ENCODE results near the gene ZNF33A. TPM values are rescaled to one million over a fixed set of nuclear protein-coding genes. Genes with fewer than 3 reads are reported as not detected.

ZNF33A gene
- polyA plus RNA-seq, 4 donors, result 8.5 to 43.1 (median 8.9) TPM

DNA sequence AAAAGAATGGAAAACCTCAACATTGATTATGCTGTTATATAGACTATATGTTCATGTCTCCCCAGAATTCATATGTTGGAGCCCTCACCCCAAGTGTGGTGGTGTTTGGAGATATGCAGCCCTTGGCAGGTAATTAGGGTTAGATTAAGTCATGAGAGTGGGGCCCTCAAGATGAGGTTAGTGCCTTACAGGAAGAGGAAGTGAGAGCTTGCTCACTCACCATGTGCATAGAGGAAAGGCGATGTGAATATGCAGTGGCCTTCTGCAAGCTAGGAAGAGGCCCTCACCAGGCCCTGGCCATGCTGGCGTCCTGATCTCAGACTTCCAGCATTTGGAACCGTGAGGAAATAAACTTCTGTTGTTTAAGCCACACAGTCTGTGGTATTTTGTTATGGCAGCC is 14.8 kb downstream of the ZNF33A start:
- H3K9me3 ChIP-seq (ENCODE audit: control insufficient read depth in 2 of 2, insufficient read depth in 1 of 2, low read depth in 1 of 2, low read length in 1 of 2), result no peaks in the 10 kb centered on the region
- DNase-seq (no peak), FAIRE-seq (no peak)
- H3K36me3 ChIP-seq (ENCODE audit: control insufficient read depth in 3 of 3, insufficient read depth in 2 of 3, low read depth in 1 of 3, low read length in 3 of 3), result peaks cover 0 to 27% (median 10%) of the 10 kb centered on the region in 3 donors
- no peak overlapping the region for H3K27ac ChIP-seq (ENCODE audit: low read depth in 1 of 3, low read length in 2 of 3)
- no peaks in the 10 kb centered on the region for H3K4me1 ChIP-seq (ENCODE audit: control insufficient read depth in 3 of 3, insufficient read depth in 2 of 3, low read depth in 1 of 3, low read length in 2 of 3)
- WGBS, 3 donors, result 86 to 95% (median 95%) methylated on average over 3 of the region's 3 CpGs
- no peak overlapping the region for H3K4me3 ChIP-seq (ENCODE audit: low read depth in 1 of 3, low read length in 3 of 3)
- no peaks in the 10 kb centered on the region for H3K27me3 ChIP-seq (ENCODE audit: control insufficient read depth in 3 of 3, insufficient read depth in 3 of 3, low read length in 3 of 3)

DNA sequence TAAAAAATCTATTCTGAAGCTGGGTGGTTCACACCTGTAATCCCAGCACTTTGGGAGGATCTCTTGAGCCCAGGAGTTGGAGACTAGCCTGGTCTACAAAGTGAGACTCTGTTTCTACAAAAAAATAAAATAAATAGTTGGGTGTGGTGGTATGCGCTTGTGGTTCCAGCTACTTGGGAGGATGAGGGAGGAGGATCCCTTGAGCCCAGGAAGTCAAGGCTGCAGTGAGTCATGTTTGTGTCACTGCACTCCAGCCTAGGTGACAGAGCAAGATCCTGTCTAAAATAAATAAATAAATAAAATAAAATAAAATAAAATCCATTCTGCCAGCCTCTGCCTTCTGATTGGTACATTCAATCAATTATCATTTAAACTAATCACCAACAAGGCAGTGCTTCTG is 17.5 kb downstream of the ZNF33A start:
- FAIRE-seq (no peak), DNase-seq (no peak)
- Histone ChIP-seq H3K9me3 (ENCODE audit: control insufficient read depth in 2 of 2, insufficient read depth in 1 of 2, low read depth in 1 of 2, low read length in 1 of 2) (no peaks in the 10 kb centered on the region), H3K4me3 (ENCODE audit: low read depth in 1 of 3, low read length in 3 of 3) (no peak overlapping the region), H3K36me3 (ENCODE audit: control insufficient read depth in 3 of 3, insufficient read depth in 2 of 3, low read depth in 1 of 3, low read length in 3 of 3) (peaks cover 0 to 34% (median 10%) of the 10 kb centered on the region in 3 donors), H3K27ac (ENCODE audit: low read depth in 1 of 3, low read length in 2 of 3) (no peak overlapping the region), H3K27me3 (ENCODE audit: control insufficient read depth in 3 of 3, insufficient read depth in 3 of 3, low read length in 3 of 3) (no peaks in the 10 kb centered on the region), H3K4me1 (ENCODE audit: control insufficient read depth in 3 of 3, insufficient read depth in 2 of 3, low read depth in 1 of 3, low read length in 2 of 3) (no peaks in the 10 kb centered on the region)
- 95 to 100% (median 98%) methylated on average over 1 of the region's 1 CpG for WGBS, 3 donors

DNA sequence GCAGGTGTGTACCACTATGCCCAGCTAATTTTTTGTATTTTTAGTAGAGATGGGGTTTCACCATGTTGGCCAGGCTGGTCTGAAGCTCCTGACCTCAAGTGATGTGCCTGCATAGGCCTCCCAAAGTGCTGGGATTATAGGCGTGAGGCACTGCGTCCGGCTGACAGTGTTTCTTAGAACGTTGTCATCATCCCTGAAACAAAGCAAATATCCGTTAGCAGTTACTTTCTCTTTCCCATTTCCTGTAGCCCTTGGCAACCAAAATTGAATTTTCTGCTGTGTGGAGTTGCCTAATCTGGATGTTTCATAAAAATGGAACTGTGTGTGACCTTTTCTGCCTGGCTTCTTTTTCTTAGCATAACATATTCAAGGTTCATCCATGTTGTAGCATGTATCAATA is 22.4 kb downstream of the ZNF33A start:
- Histone ChIP-seq H3K4me1 (ENCODE audit: control insufficient read depth in 3 of 3, insufficient read depth in 2 of 3, low read depth in 1 of 3, low read length in 2 of 3) (no peaks in the 10 kb centered on the region), H3K4me3 (ENCODE audit: low read depth in 1 of 3, low read length in 3 of 3) (no peak overlapping the region), H3K9me3 (ENCODE audit: control insufficient read depth in 2 of 2, insufficient read depth in 1 of 2, low read depth in 1 of 2, low read length in 1 of 2) (no peaks in the 10 kb centered on the region), H3K27me3 (ENCODE audit: control insufficient read depth in 3 of 3, insufficient read depth in 3 of 3, low read length in 3 of 3) (no peaks in the 10 kb centered on the region), H3K36me3 (ENCODE audit: control insufficient read depth in 3 of 3, insufficient read depth in 2 of 3, low read depth in 1 of 3, low read length in 3 of 3) (peaks cover 0 to 31% (median 12%) of the 10 kb centered on the region in 3 donors), H3K27ac (ENCODE audit: low read depth in 1 of 3, low read length in 2 of 3) (peak overlapping the region in 1 of 3 donors; percentile 54)
- no peak for FAIRE-seq
- no peak for DNase-seq
- 72 to 85% (median 75%) methylated on average over 5 of the region's 5 CpGs for WGBS, 3 donors

DNA sequence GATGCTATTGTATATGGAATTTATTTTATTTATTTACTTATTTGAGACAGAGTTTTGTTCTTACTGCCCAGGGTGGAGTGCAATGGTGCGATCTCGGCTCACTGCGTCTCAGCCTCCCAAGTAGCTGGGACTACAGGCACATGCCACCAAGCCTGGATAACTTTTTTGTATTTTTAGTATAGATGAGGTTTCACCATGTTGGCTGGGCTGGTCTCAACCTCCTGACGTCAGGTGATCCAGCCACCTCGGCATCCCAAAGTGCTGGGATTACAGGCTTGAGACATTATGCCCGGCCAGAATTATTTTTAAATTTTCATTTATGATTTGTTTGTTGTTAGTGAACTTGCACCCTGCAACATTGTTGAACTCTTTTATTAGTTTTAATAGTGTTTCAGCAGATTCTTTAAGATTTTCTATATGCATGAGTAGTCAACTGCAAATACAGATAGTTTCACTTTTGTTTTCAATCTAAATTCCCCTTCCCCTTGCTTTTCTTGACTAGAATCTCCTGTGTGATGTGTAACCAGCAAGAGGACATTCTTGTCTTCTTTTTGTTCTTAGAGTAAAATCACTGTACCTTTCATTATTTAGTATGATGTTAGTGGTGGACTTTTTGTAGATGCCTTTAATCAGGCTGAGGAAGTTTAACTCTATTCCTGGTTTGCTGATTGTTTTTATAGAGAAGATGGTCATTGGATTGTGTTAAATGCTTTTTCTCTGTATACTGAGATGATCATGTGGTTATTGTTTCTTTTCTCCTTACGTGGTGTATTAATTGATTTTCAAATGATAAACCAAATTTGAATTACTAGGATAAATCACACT is 27.8 kb downstream of the ZNF33A start:
- H3K27me3 ChIP-seq (ENCODE audit: control insufficient read depth in 3 of 3, insufficient read depth in 3 of 3, low read length in 3 of 3), result no peaks in the 10 kb centered on the region
- no peaks in the 10 kb centered on the region for H3K4me1 ChIP-seq (ENCODE audit: control insufficient read depth in 3 of 3, insufficient read depth in 2 of 3, low read depth in 1 of 3, low read length in 2 of 3)
- peak overlapping the region in 1 of 3 donors; percentile 40 for H3K27ac ChIP-seq (ENCODE audit: low read depth in 1 of 3, low read length in 2 of 3)
- H3K9me3 ChIP-seq (ENCODE audit: control insufficient read depth in 2 of 2, insufficient read depth in 1 of 2, low read depth in 1 of 2, low read length in 1 of 2), result peaks cover 0 to 3% of the 10 kb centered on the region in 2 donors
- H3K36me3 ChIP-seq (ENCODE audit: control insufficient read depth in 3 of 3, insufficient read depth in 2 of 3, low read depth in 1 of 3, low read length in 3 of 3), result peaks cover 0 to 24% (median 13%) of the 10 kb centered on the region in 3 donors
- no peak for FAIRE-seq
- 82 to 94% (median 84%) methylated on average over 7 of the region's 7 CpGs for WGBS, 3 donors
- H3K4me3 ChIP-seq (ENCODE audit: low read depth in 1 of 3, low read length in 3 of 3), result no peak overlapping the region
- no peak for DNase-seq

DNA sequence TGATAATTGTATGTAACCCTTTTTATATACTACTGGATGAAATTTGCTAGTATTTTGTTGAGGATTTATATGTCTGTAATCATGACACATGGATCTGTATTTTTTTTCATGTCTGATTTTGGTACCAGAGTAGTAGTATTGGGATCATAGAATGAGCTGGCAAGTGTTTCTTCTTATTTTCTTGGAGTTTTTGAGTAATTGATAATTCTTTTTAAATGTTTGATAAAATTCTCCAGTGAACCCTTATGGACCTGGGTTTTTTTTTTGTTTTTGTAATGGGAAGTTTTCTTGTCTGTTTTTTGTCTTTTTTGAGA is 28.4 kb downstream of the ZNF33A start:
- H3K36me3 ChIP-seq (ENCODE audit: control insufficient read depth in 3 of 3, insufficient read depth in 2 of 3, low read depth in 1 of 3, low read length in 3 of 3), result peaks cover 0 to 24% (median 13%) of the 10 kb centered on the region in 3 donors
- H3K27me3 ChIP-seq (ENCODE audit: control insufficient read depth in 3 of 3, insufficient read depth in 3 of 3, low read length in 3 of 3), result no peaks in the 10 kb centered on the region
- peak; percentile 51 for FAIRE-seq
- H3K9me3 ChIP-seq (ENCODE audit: control insufficient read depth in 2 of 2, insufficient read depth in 1 of 2, low read depth in 1 of 2, low read length in 1 of 2), result peaks cover 0 to 3% of the 10 kb centered on the region in 2 donors
- no peaks in the 10 kb centered on the region for H3K4me1 ChIP-seq (ENCODE audit: control insufficient read depth in 3 of 3, insufficient read depth in 2 of 3, low read depth in 1 of 3, low read length in 2 of 3)
- no peak for DNase-seq
- no peak overlapping the region for H3K4me3 ChIP-seq (ENCODE audit: low read depth in 1 of 3, low read length in 3 of 3)
- H3K27ac ChIP-seq (ENCODE audit: low read depth in 1 of 3, low read length in 2 of 3), result no peak overlapping the region

DNA sequence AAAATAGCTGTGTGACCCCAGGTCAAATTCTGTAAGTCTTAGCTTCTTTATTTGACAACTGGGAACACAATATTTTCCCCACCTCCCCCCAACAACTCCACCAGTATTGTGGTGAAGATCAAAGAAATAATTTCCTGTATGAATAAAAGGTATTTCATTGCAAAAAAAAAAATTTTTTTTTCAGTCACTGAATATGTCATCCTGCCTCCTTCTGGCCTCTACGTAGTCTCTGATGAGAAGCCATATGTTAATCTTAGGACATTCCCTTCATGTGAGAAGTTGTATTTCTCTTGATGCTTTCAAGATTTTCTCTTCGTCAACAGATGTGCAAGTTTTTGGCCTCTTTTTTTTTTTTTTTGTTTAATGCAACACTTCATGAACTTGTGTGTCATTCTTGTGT is 33.0 kb downstream of the ZNF33A start:
- no peaks in the 10 kb centered on the region for H3K4me1 ChIP-seq (ENCODE audit: control insufficient read depth in 3 of 3, insufficient read depth in 2 of 3, low read depth in 1 of 3, low read length in 2 of 3)
- no peak for DNase-seq
- H3K27ac ChIP-seq (ENCODE audit: low read depth in 1 of 3, low read length in 2 of 3), result no peak overlapping the region
- FAIRE-seq, result no peak
- whole genome bisulfite sequencing, 3 donors, result 90 to 95% (median 93%) methylated on average over 2 of the region's 2 CpGs
- H3K36me3 ChIP-seq (ENCODE audit: control insufficient read depth in 3 of 3, insufficient read depth in 2 of 3, low read depth in 1 of 3, low read length in 3 of 3), result peaks cover 0 to 26% (median 13%) of the 10 kb centered on the region in 3 donors
- peaks cover 0 to 17% of the 10 kb centered on the region in 2 donors for H3K9me3 ChIP-seq (ENCODE audit: control insufficient read depth in 2 of 2, insufficient read depth in 1 of 2, low read depth in 1 of 2, low read length in 1 of 2)
- H3K4me3 ChIP-seq (ENCODE audit: low read depth in 1 of 3, low read length in 3 of 3), result no peak overlapping the region
- H3K27me3 ChIP-seq (ENCODE audit: control insufficient read depth in 3 of 3, insufficient read depth in 3 of 3, low read length in 3 of 3), result no peaks in the 10 kb centered on the region

DNA sequence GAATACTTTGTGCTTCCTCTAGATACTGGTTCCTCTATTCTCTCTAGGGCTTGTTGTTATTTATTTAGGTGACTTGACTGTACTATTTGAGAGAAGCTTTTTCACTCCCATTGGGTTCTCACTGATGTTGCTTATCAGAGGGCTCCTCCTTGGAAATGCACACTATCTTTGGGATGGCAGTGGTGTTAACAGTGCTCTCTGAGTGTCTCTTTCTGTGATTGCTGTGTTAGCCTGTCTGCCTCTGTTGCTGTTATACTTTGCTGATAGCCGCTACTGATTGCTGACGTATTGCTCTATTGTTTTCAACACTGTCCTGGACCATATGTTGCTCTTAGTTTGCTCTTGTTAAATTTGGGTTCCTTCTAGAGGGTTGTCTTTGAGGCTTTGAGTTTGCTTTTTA is 34.7 kb downstream of the ZNF33A start:
- FAIRE-seq, result no peak

DNA sequence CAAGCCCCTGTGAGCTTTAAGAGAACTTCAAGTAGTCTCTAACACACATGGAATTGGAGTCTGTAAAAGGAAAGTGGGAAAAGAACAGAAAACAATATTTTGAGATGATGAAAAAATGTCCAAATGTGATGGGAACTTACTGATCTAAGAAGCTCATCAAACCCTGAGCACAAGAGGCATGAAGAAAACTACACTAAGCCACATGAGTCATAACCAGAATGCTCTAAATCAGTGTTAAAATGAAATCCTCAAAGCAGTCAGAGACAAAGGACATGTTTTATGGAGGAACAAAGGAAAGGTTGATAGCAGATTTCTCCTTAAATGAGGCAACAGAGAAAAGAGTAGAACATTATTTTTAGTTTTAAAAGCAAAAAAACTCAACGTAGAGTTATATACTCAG is 37.2 kb downstream of the ZNF33A start:
- 83 to 94% (median 86%) methylated on average over 1 of the region's 1 CpG for WGBS, 3 donors
- DNase-seq (no peak), FAIRE-seq (no peak)
- H3K9me3 ChIP-seq (ENCODE audit: control insufficient read depth in 2 of 2, insufficient read depth in 1 of 2, low read depth in 1 of 2, low read length in 1 of 2), result peaks cover 0 to 21% of the 10 kb centered on the region in 2 donors
- H3K36me3 ChIP-seq (ENCODE audit: control insufficient read depth in 3 of 3, insufficient read depth in 2 of 3, low read depth in 1 of 3, low read length in 3 of 3), result peaks cover 0 to 19% (median 11%) of the 10 kb centered on the region in 3 donors
- H3K4me3 ChIP-seq (ENCODE audit: low read depth in 1 of 3, low read length in 3 of 3), result no peak overlapping the region
- H3K4me1 ChIP-seq (ENCODE audit: control insufficient read depth in 3 of 3, insufficient read depth in 2 of 3, low read depth in 1 of 3, low read length in 2 of 3), result no peaks in the 10 kb centered on the region
- H3K27me3 ChIP-seq (ENCODE audit: control insufficient read depth in 3 of 3, insufficient read depth in 3 of 3, low read length in 3 of 3), result no peaks in the 10 kb centered on the region
- no peak overlapping the region for H3K27ac ChIP-seq (ENCODE audit: low read depth in 1 of 3, low read length in 2 of 3)

More for the DNA sequence above, 34.7 kb downstream of the ZNF33A start:
- 61 to 93% (median 79%) methylated on average over 2 of the region's 2 CpGs for WGBS, 3 donors
- Histone ChIP-seq H3K4me3 (ENCODE audit: low read depth in 1 of 3, low read length in 3 of 3) (no peak overlapping the region), H3K36me3 (ENCODE audit: control insufficient read depth in 3 of 3, insufficient read depth in 2 of 3, low read depth in 1 of 3, low read length in 3 of 3) (peaks cover 0 to 24% (median 12%) of the 10 kb centered on the region in 3 donors), H3K27me3 (ENCODE audit: control insufficient read depth in 3 of 3, insufficient read depth in 3 of 3, low read length in 3 of 3) (no peaks in the 10 kb centered on the region), H3K27ac (ENCODE audit: low read depth in 1 of 3, low read length in 2 of 3) (no peak overlapping the region), H3K9me3 (ENCODE audit: control insufficient read depth in 2 of 2, insufficient read depth in 1 of 2, low read depth in 1 of 2, low read length in 1 of 2) (peaks cover 0 to 18% of the 10 kb centered on the region in 2 donors), H3K4me1 (ENCODE audit: control insufficient read depth in 3 of 3, insufficient read depth in 2 of 3, low read depth in 1 of 3, low read length in 2 of 3) (no peaks in the 10 kb centered on the region)
- no peak for DNase-seq

DNA sequence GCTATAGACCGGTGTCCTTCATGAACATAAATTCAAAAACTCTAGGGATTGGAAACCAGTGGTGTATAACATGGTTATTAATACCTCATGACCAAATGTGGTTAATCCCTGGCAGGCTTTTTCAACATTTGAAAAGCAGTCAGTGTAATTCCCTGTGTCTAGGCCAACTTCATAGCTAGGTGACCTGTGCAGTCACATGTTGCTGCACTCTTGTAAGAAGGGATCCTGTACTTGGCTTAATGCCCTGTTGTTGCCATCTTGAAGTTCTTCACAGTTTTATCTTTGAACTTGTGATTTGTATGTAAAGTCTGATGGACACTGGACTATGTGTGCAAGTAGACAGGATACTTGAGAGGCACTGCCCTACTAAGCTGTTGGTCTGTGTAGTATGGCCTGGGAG is 39.7 kb downstream of the ZNF33A start:
- Histone ChIP-seq H3K27me3 (ENCODE audit: control insufficient read depth in 3 of 3, insufficient read depth in 3 of 3, low read length in 3 of 3) (no peaks in the 10 kb centered on the region), H3K4me1 (ENCODE audit: control insufficient read depth in 3 of 3, insufficient read depth in 2 of 3, low read depth in 1 of 3, low read length in 2 of 3) (no peaks in the 10 kb centered on the region), H3K4me3 (ENCODE audit: low read depth in 1 of 3, low read length in 3 of 3) (no peak overlapping the region), H3K9me3 (ENCODE audit: control insufficient read depth in 2 of 2, insufficient read depth in 1 of 2, low read depth in 1 of 2, low read length in 1 of 2) (peaks cover 0 to 30% of the 10 kb centered on the region in 2 donors), H3K27ac (ENCODE audit: low read depth in 1 of 3, low read length in 2 of 3) (no peak overlapping the region), H3K36me3 (ENCODE audit: control insufficient read depth in 3 of 3, insufficient read depth in 2 of 3, low read depth in 1 of 3, low read length in 3 of 3) (peaks cover 4 to 25% (median 14%) of the 10 kb centered on the region in 3 donors)
- 94 to 100% (median 97%) methylated on average over 1 of the region's 1 CpG for WGBS, 3 donors
- FAIRE-seq, result no peak
- no peak for DNase-seq

Data from small intestine (tissue), 7 donors.